Left kidney (tissue), 8 donors: ENCODE data around the gene KCNN3. TPM values are rescaled to one million over a fixed set of nuclear protein-coding genes. Genes with fewer than 3 reads are reported as not detected.
"Not testable (repeated sequence)": the region's sequence is repeated elsewhere in the genome, so short reads cannot be mapped to it uniquely, and the experiment has no call there.

Experiments
- DNase-seq: peaks from one replicate; pipeline ENCODE4 v3.0.0-alpha.2; 2013
- long read RNA-seq, 8 donors: transcript quantifications; one replicate each; lab custom pipeline, GENCODE V29; 2026
- polyA plus RNA-seq: library from polyadenylated mRNA; unstranded; fragments of 120-200 nt; gene quantifications from one replicate; pipeline ENCODE4 v1.2.1, GENCODE V29; 2013; ENCODE audit not compliant: insufficient read length

KCNN3 gene
- polyA plus RNA-seq = 2.3 TPM
- long read RNA-seq, donor 1 = 0 reads
- long read RNA-seq, donor 2 = 0 reads
- long read RNA-seq, donor 3, full-length matches to known transcripts = 1 of 1 reads
- long read RNA-seq, donor 3, partial matches to known transcripts = 0 of 1 reads
- long read RNA-seq, donor 3, other reads (novel, unspliced or antisense) = 0 of 1 reads
- long read RNA-seq, donor 4 = 0 reads
- long read RNA-seq, donor 5 = 0 reads
- long read RNA-seq, donor 6 = 0 reads
- long read RNA-seq, donor 7 = 0 reads
- long read RNA-seq, donor 8 = 0 reads

- DNase-seq = peak; percentile 96
Observed at GRCh38 chr1:154870115-154870571, at the start of gene KCNN3. TSS of gene KCNN3 (minus strand) at chr1:154870281. CDS start at chr1:154869964, 317 bp downstream.

- no peak for DNase-seq
Observed at GRCh38 chr1:154913273-154913672, 43.2 kb upstream of the KCNN3 start.

GRCh38 chr1:154912755-154913154 is 42.7 kb upstream of the KCNN3 start:
- DNase-seq = no peak

- no peak for DNase-seq
Observed at GRCh38 chr1:154911691-154912550, 41.8 kb upstream of the KCNN3 start.

- no peak for DNase-seq
Observed at GRCh38 chr1:154910851-154911250, 40.8 kb upstream of the KCNN3 start.

- DNase-seq = no peak
Observed at GRCh38 chr1:154908937-154909336, 38.9 kb upstream of the KCNN3 start.

GRCh38 chr1:154908129-154908528 is 38.0 kb upstream of the KCNN3 start:
- DNase-seq = not testable (repeated sequence)

GRCh38 chr1:154906621-154907081 is 36.6 kb upstream of the KCNN3 start:
- DNase-seq = no peak

GRCh38 chr1:154902938-154903566 is 33.0 kb upstream of the KCNN3 start:
- DNase-seq = no peak

- no peak for DNase-seq
Observed at GRCh38 chr1:154901591-154901990, 31.5 kb upstream of the KCNN3 start.

- DNase-seq = no peak
Observed at GRCh38 chr1:154899041-154899440, 29.0 kb upstream of the KCNN3 start.

GRCh38 chr1:154896771-154897286 is 26.7 kb upstream of the KCNN3 start:
- peak; percentile 14 for DNase-seq

- no peak for DNase-seq
Observed at GRCh38 chr1:154895798-154896197, 25.7 kb upstream of the KCNN3 start.

GRCh38 chr1:154891452-154891851 is 21.4 kb upstream of the KCNN3 start:
- no peak for DNase-seq

- DNase-seq = no peak
Observed at GRCh38 chr1:154888757-154889156, 18.7 kb upstream of the KCNN3 start.

- no peak for DNase-seq
Observed at GRCh38 chr1:154886281-154887015, 16.4 kb upstream of the KCNN3 start.

GRCh38 chr1:154884869-154885701 is 15.0 kb upstream of the KCNN3 start:
- peak; percentile 40 for DNase-seq

- DNase-seq = no peak
Observed at GRCh38 chr1:154883919-154884868, 14.1 kb upstream of the KCNN3 start.

GRCh38 chr1:154881820-154882535 is 11.9 kb upstream of the KCNN3 start:
- DNase-seq = no peak
